ENCODE measurements around the gene TAS1R1.
"Not testable (repeated sequence)": the region's sequence is repeated elsewhere in the genome, so short reads cannot be mapped to it uniquely, and the experiment has no call there.

The TAS1R1 gene

GRCh38 chr1:6588893-6589520 is 33.9 kb downstream of the TAS1R1 start:
- no peak for DNase-seq (ENCODE audit: low spot score)

GRCh38 chr1:6590046-6590445 is 34.9 kb downstream of the TAS1R1 start:
- DNase-seq (ENCODE audit: low spot score), result no peak

- no peak for DNase-seq (ENCODE audit: low spot score)
Measured at GRCh38 chr1:6591222-6591621, 36.1 kb downstream of the TAS1R1 start.

- no peak for DNase-seq (ENCODE audit: low spot score)
Measured at GRCh38 chr1:6591644-6592043, 36.5 kb downstream of the TAS1R1 start.

GRCh38 chr1:6592441-6592840 is 37.3 kb downstream of the TAS1R1 start:
- DNase-seq (ENCODE audit: low spot score), result no peak

GRCh38 chr1:6592865-6593593 is 37.9 kb downstream of the TAS1R1 start:
- DNase-seq (ENCODE audit: low spot score), result no peak

- no peak for DNase-seq (ENCODE audit: low spot score)
Measured at GRCh38 chr1:6593810-6594209, 38.7 kb downstream of the TAS1R1 start.

GRCh38 chr1:6594977-6595740 is 40.1 kb downstream of the TAS1R1 start:
- no peak for DNase-seq (ENCODE audit: low spot score)

GRCh38 chr1:6596351-6596750 is 41.2 kb downstream of the TAS1R1 start:
- DNase-seq (ENCODE audit: low spot score), result no peak

- no peak for DNase-seq (ENCODE audit: low spot score)
Measured at GRCh38 chr1:6596886-6597776, 42.0 kb downstream of the TAS1R1 start.

- DNase-seq (ENCODE audit: low spot score), result no peak
Measured at GRCh38 chr1:6597777-6598131, 42.6 kb downstream of the TAS1R1 start.

- DNase-seq (ENCODE audit: low spot score), result peak; percentile 46
Measured at GRCh38 chr1:6599141-6599975, 44.3 kb downstream of the TAS1R1 start.

GRCh38 chr1:6599991-6600390 is 44.9 kb downstream of the TAS1R1 start:
- DNase-seq (ENCODE audit: low spot score), result not testable (repeated sequence)

GRCh38 chr1:6600410-6601048 is 45.4 kb downstream of the TAS1R1 start:
- no peak for DNase-seq (ENCODE audit: low spot score)

- peak; percentile 39 for DNase-seq (ENCODE audit: low spot score)
Measured at GRCh38 chr1:6601049-6601922, 46.2 kb downstream of the TAS1R1 start.

GRCh38 chr1:6601923-6602668 is 47.0 kb downstream of the TAS1R1 start:
- DNase-seq (ENCODE audit: low spot score), result peak; percentile 42

- DNase-seq (ENCODE audit: low spot score), result peak; percentile 76
Measured at GRCh38 chr1:6602669-6603237, 47.6 kb downstream of the TAS1R1 start, which contains the start of gene KLHL21. Gene KLHL21 (minus strand): TSS chr1:6602869. CDS start chr1:6602817, 52 bp downstream.

GRCh38 chr1:6603238-6603914 is 48.3 kb downstream of the TAS1R1 start:
- DNase-seq (ENCODE audit: low spot score), result peak; percentile 58

Measured in germinal center (tissue), 1 donor.